B cell (primary cell): ENCODE data around the gene CDC42EP4. TPM values are rescaled to one million over a fixed set of nuclear protein-coding genes. Genes with fewer than 3 reads are reported as not detected.

ENCODE experiments used
- ATAC-seq: fragments of 200-7000 bp; cut with Tn5 transposase; one replicate; pipeline ENCODE4 v1.10.0; 2021; ENCODE audit warnings: low read depth, mild to moderate bottlenecking, moderate number of reproducible peaks, moderate library complexity
- CTCF ChIA-PET: fragments of 350-600 bp; sonication (Branson Sonifier 250); formaldehyde crosslinking; loops from one replicate; lab custom pipeline; 2021; ENCODE audit warnings: antibody characterized with exemption, inconsistent platforms; lab: Charles Lee
- POLR2A ChIA-PET: fragments of 350-600 bp; sonication (Branson Sonifier 250); formaldehyde crosslinking; loops from one replicate; lab custom pipeline; 2021; ENCODE audit warnings: antibody characterized with exemption; lab: Charles Lee
- DNase-seq: peaks from one replicate; pipeline ENCODE4 v3.0.0; 2013
- H2AFZ ChIP-seq: 2 replicates; pipeline ENCODE4 v1.6.1; 2012; ENCODE audit warnings: mild to moderate bottlenecking, low read depth, low read length; ENCODE audit not compliant: insufficient read depth, poor library complexity, severe bottlenecking
- H3K27ac ChIP-seq, 2 donors: 1 replicate in 1 of 2; 2 replicates in 1 of 2; pipeline ENCODE4 v1.5.1; 2012 to 2013; ENCODE audit warnings: low read length in 2 of 2, mild to moderate bottlenecking in 2 of 2, moderate library complexity in 1 of 2
- H3K27me3 ChIP-seq, 4 experiments: fragments of 200-600 bp in 1 of 4; sonication (generic) in 1 of 4; replicated peaks in 1 of 4; 1 replicate in 2 of 4; 2 replicates in 2 of 4; pipeline versions ENCODE4 v1.6.1 to v1.7.0; 2013 to 2016; ENCODE audit warnings: low read length in 3 of 4, mild to moderate bottlenecking in 2 of 4, mixed read lengths in 1 of 4, moderate library complexity in 1 of 4; ENCODE audit not compliant: insufficient read depth in 4 of 4, control insufficient read depth in 3 of 4; ENCODE audit errors: control extremely low read depth in 1 of 4
- H3K36me3 ChIP-seq, 2 experiments: replicated peaks in 1 of 2; 1 replicate in 1 of 2; 2 replicates in 1 of 2; pipeline versions ENCODE4 v1.6.1 to v1.7.1; 2013; ENCODE audit warnings: low read length in 1 of 2; ENCODE audit not compliant: insufficient read depth in 2 of 2, control insufficient read depth in 1 of 2; ENCODE audit errors: control extremely low read depth in 1 of 2, extremely low read depth in 1 of 2
- H3K4me1 ChIP-seq, 2 donors: fragments of 200-600 bp in 1 of 2; sonication (generic) in 1 of 2; 1 replicate in 1 of 2; 2 replicates in 1 of 2; pipeline versions ENCODE4 v1.5.1 to v1.6.1; 2013 to 2017; ENCODE audit warnings: low read length in 2 of 2; ENCODE audit not compliant: control insufficient read depth in 2 of 2, insufficient read depth in 2 of 2
- H3K4me2 ChIP-seq: replicated peaks from 2 replicates; pipeline ENCODE3; 2012; ENCODE audit warnings: mild to moderate bottlenecking, low read depth, low read length; ENCODE audit not compliant: poor library complexity, severe bottlenecking
- H3K4me3 ChIP-seq, 5 experiments: fragments of 200-600 bp in 1 of 5; sonication (generic) in 1 of 5; 1 replicate in 3 of 5; 2 replicates in 2 of 5; pipeline versions ENCODE4 v1.5.1 to v1.7.0; 2011 to 2016; ENCODE audit warnings: low read length in 4 of 5, mild to moderate bottlenecking in 4 of 5, low read depth in 2 of 5, control low read depth in 1 of 5, moderate library complexity in 1 of 5; ENCODE audit not compliant: insufficient read depth in 1 of 5; ENCODE audit errors: control extremely low read depth in 1 of 5, extremely low read depth in 1 of 5
- H3K79me2 ChIP-seq: fragments of 200-600 bp; sonication (generic); one replicate; pipeline ENCODE4 v1.6.0; 2016; ENCODE audit warnings: low read length; ENCODE audit not compliant: control insufficient read depth, insufficient read depth
- H3K9ac ChIP-seq: fragments of 200-600 bp; sonication (generic); 2 replicates; pipeline ENCODE4 v1.6.1; 2017; ENCODE audit warnings: mild to moderate bottlenecking, low read length, moderate library complexity
- H3K9me3 ChIP-seq, 3 donors: one replicate each; pipeline versions ENCODE4 v1.6.1 to v1.7.1; 2013; ENCODE audit warnings: low read length in 2 of 3; ENCODE audit not compliant: control insufficient read depth in 2 of 3, insufficient read depth in 1 of 3; ENCODE audit errors: control extremely low read depth in 1 of 3
- H4K20me1 ChIP-seq: 2 replicates; pipeline ENCODE4 v1.6.0; 2012; ENCODE audit warnings: mild to moderate bottlenecking, low read length; ENCODE audit not compliant: insufficient read depth, control insufficient read depth, poor library complexity, severe bottlenecking
- H3K27ac Mint-ChIP-seq: one replicate; pipeline ENCODE4 v1.8.0; 2021; ENCODE audit warnings: mixed read lengths
- H3K27me3 Mint-ChIP-seq: one replicate; pipeline ENCODE4 v1.8.0; 2021; ENCODE audit warnings: mixed read lengths
- H3K4me1 Mint-ChIP-seq: one replicate; pipeline ENCODE4 v1.8.0; 2021; ENCODE audit warnings: mixed read lengths
- H3K4me3 Mint-ChIP-seq: one replicate; pipeline ENCODE4 v1.8.0; 2021; ENCODE audit warnings: mixed read lengths
- H3K9me3 Mint-ChIP-seq: one replicate; pipeline ENCODE4 v1.8.0; 2022; ENCODE audit warnings: mixed read lengths; ENCODE audit not compliant: insufficient read depth
- EZH2 ChIP-seq: IDR thresholded peaks from 2 replicates; pipeline ENCODE4 v1.6.1; 2012; ENCODE audit warnings: borderline replicate concordance, low read depth, mild to moderate bottlenecking, moderate library complexity, low read length; ENCODE audit not compliant: insufficient read depth, poor library complexity, severe bottlenecking
- WGBS: methylation state at CpG from one replicate; pipeline ENCODE4 v1.1.5; 2013; ENCODE audit warnings: missing lambda C conversion rate; ENCODE audit not compliant: insufficient coverage; 5-methylcytosine and 5-hydroxymethylcytosine counted together
- intact Hi-C: fragments of 100-400 bp; cut with micrococcal nuclease; formaldehyde crosslinking; loops from one replicate; pipeline ENCODE4 v1.10.0; 2022
- polyA plus RNA-seq: library from polyadenylated mRNA; depleted of rRNA; stranded (reverse); fragments of >200 nt; gene quantifications from 2 replicates; pipeline ENCODE4 v1.2.3, GENCODE V29; 2012
- total RNA-seq, 2 donors: library from RNA; stranded (reverse); fragments of 120-200 nt in 1 of 2; gene quantifications; 1 replicate in 1 of 2; 2 replicates in 1 of 2; pipeline versions ENCODE4 v1.2.3 to v1.2.4, GENCODE V29; 2013 to 2022
- TF ChIP-seq, protein P1 (sequence below): fragments of 200-600 bp; IDR thresholded peaks from one replicate; pipeline ENCODE4 v1.8.0; 2022; ENCODE audit warnings: antibody characterized with exemption, mild to moderate bottlenecking

Gene CDC42EP4
- total and polyA plus RNA-seq, 2 donors (not counting 1 experiment from before 2014, with no cell fraction given), result 0.79 to 2.0 TPM

DNA sequence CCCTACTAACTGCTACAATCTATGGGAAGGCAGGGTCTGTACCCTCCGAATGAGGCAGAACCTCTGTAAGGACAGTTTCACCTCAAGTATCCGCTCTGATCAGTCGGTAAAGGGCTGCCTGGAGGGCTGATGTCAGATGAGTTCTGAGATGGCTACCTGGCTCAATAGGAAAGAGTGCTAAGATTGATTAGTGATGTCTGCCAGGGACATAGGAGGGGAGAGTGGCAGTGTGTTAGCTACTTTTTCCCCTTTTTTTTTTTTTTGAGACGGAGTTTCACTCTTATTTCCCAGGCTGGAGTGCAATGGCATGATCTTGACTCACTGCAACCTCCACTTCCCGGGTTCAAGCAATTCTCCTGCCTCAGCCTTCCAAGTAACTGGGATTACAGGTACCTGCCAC lies 39.1 kb upstream of the CDC42EP4 start:
- Histone ChIP-seq H4K20me1 (no peaks in the 10 kb centered on the region), H3K4me2 (no peak overlapping the region), H3K27me3 (no peaks in the 10 kb centered on the region), H3K4me1 (no peaks in the 10 kb centered on the region), H3K4me3 (no peak overlapping the region), H3K79me2 (no peaks in the 10 kb centered on the region), H3K36me3 (peaks cover 0 to 7% of the 10 kb centered on the region in 2 experiments), H3K9me3 (no peaks in the 10 kb centered on the region), H3K9ac (no peak overlapping the region), H3K27ac (no peak overlapping the region), H2AFZ (no peak overlapping the region)
- Mint-ChIP-seq H3K4me3 (no peak overlapping the region), H3K4me1 (no peaks in the 10 kb centered on the region), H3K27me3 (no peaks in the 10 kb centered on the region), H3K27ac (no peak overlapping the region), H3K9me3 (no peaks in the 10 kb centered on the region)
- ChIA-PET CTCF (no interaction called here), POLR2A (no interaction called here)
- no peak for ATAC-seq
- no peak for DNase-seq
- 100% methylated on average over 3 of the region's 5 CpGs for WGBS
- intact Hi-C loops, result no loop called here
- no peak for TF ChIP-seq EZH2
- TF ChIP-seq, protein P1, sequence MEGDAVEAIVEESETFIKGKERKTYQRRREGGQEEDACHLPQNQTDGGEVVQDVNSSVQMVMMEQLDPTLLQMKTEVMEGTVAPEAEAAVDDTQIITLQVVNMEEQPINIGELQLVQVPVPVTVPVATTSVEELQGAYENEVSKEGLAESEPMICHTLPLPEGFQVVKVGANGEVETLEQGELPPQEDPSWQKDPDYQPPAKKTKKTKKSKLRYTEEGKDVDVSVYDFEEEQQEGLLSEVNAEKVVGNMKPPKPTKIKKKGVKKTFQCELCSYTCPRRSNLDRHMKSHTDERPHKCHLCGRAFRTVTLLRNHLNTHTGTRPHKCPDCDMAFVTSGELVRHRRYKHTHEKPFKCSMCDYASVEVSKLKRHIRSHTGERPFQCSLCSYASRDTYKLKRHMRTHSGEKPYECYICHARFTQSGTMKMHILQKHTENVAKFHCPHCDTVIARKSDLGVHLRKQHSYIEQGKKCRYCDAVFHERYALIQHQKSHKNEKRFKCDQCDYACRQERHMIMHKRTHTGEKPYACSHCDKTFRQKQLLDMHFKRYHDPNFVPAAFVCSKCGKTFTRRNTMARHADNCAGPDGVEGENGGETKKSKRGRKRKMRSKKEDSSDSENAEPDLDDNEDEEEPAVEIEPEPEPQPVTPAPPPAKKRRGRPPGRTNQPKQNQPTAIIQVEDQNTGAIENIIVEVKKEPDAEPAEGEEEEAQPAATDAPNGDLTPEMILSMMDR, result no peak

DNA sequence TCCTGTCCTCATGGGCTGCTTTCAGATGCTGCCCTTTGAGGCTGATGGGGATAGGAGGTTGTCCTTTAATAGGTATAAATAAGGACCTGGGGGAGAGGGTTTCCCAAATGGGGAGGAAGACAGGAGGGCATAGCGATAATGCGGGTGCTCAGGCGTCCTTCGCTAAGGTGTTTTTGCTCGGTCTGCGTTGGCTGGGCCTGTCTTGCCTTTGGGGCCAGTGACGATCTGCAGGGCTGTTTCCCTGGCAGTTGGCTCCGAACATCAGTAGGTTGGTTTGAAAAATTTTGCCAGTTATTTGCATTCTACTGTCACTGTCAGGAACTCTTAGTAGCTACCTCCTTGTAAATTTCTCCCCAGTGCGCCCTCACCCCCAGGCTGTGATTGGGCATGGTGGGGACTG lies 37.8 kb upstream of the CDC42EP4 start:
- Histone ChIP-seq H4K20me1 (no peaks in the 10 kb centered on the region), H3K4me2 (no peak overlapping the region), H3K9me3 (no peaks in the 10 kb centered on the region), H3K79me2 (no peaks in the 10 kb centered on the region), H3K36me3 (peaks cover 0 to 7% of the 10 kb centered on the region in 2 experiments), H3K27me3 (no peaks in the 10 kb centered on the region), H3K27ac (no peak overlapping the region), H3K4me1 (no peaks in the 10 kb centered on the region), H3K4me3 (no peak overlapping the region), H2AFZ (no peak overlapping the region), H3K9ac (no peak overlapping the region)
- POLR2A ChIA-PET, result no interaction called here
- ATAC-seq (no peak), DNase-seq (no peak)
- H3K9me3 Mint-ChIP-seq, result no peaks in the 10 kb centered on the region
- TF ChIP-seq EZH2, result no peak
- TF ChIP-seq, protein P1, result no peak
- intact Hi-C loops, result no loop called here
- 98% methylated on average over 9 of the region's 9 CpGs for WGBS
- no peaks in the 10 kb centered on the region for H3K27me3 Mint-ChIP-seq
- no peak overlapping the region for H3K4me3 Mint-ChIP-seq
- H3K27ac Mint-ChIP-seq, result no peak overlapping the region
- H3K4me1 Mint-ChIP-seq, result no peaks in the 10 kb centered on the region
- CTCF ChIA-PET, result no interaction called here
